Stimulated activated CD8-positive, alpha-beta memory T cell treated with anti-CD3 and anti-CD28 coated beads, Interleukin-12 subunit alpha, Interleukin-12 subunit beta, amount 100 ng/mL, for 24 hours (primary cell): Measurements from ENCODE around the gene BRD3.

Source experiments
- DNase-seq: peaks from one replicate; pipeline ENCODE4 v3.0.0-alpha.2; 2020; ENCODE audit errors: extremely low read depth

Gene BRD3

DNA sequence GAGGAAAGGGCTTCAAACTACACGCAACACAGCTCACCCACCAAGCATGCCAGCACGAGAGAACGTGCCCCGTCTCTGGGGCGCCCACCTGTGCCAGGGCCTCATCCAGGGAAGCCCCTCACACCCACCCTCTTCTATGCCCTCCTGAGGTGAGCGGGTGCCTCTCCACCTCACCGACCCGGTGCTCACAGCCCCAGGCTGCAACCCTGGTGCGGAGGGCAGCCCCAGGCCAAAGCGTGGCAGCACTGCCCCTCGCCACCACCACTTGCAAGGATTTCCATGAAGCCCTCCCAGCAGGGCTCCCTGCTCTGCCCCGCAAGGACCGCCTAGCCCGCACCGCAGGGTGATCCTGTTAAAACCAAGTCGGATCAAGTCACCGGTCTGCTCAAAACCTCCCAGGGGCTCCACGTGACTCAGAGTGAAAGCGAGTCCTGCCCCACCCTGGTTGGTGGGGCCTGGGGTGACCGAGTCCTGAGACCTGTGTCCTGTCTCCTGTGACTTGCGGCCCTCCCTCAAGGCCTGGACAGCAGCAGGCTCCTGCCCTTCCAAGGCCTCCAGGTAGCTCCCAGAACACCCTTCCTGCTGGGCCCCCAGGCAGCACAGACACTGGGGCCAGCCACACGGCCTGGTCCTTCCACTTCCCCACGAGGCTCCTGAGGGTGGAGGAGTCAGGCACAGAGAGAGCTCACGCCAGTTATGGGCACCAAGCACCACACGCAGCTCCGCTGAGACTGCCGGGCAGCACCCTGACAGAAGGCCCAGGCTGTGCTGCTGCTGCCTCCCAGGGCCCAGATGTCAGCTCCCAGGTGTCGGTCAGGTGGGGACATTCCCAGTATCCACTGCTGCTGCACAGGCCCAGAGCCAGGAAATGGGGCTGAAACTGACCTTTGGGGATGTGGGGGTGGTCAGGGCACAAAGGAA, 12.7 kb downstream of the BRD3 start:
- DNase-seq, result no peak

DNA sequence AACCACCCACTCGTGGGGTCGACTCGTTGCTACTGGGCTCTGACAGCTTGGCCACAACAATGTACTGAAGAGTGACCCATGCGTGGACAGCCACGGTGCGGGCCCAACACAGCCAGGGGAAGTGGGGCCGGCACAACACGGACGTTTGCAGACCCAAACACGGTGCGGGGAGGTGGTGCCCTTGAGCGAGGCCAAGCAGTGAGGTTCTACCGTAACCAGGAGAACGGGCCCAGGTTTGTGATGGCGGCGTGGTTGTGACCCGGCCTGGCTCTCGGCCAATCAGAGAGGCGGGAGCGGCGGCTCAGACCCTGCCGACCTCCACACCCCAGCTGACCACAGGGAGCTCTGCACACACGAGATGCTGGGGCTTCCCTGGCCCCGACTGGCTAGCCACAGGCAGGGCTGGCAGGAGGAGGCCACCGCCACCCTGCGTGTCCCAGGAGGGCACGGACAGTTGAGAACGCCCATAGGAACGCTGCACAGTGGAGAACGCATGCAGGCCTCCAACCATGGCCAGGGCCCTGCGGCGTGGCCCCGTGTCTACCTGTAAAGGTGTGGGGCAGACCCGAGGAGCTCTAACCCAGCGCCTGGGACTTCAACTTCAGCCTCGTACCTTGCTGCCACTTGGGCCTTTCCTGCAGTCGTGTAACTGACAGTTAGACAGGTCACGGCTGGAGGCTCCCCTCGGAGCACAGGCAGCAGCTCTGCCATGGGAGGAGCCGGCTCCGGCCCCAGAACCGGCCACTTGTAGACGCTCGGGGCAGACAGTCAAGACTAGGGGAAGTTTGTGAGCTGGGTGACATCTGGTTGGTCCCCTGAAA, 13.7 kb downstream of the BRD3 start:
- DNase-seq, result no peak

GRCh38 chr9:134053401-134053871, 14.4 kb downstream of the BRD3 start:
- no peak for DNase-seq

- no peak for DNase-seq
Measured at GRCh38 chr9:134052941-134053340, 14.9 kb downstream of the BRD3 start.

- no peak for DNase-seq
Measured at GRCh38 chr9:134052491-134052890, 15.3 kb downstream of the BRD3 start.

GRCh38 chr9:134051319-134051718, 16.5 kb downstream of the BRD3 start:
- DNase-seq, result no peak

DNA sequence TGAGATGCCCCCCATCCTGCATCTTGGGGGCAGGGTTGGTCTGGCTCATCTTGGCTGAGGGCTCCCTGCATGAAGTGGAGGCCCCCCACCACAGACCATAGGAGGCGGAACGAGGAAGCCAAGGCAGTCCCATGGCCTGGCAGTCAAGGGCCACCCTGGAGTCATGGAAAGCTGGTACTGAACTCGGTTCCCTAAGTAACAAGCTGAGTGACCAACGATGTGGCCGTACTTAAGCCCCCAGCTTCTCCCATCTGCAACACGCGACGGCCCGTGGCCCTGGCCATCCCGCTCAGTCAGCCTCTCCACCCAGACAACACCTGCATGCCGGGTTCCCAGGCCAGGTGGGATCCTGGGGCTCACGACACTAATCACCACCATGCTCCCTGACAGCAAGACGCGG, 17.1 kb downstream of the BRD3 start:
- DNase-seq, result no peak

GRCh38 chr9:134049772-134050588, 17.8 kb downstream of the BRD3 start:
- DNase-seq, result no peak

DNA sequence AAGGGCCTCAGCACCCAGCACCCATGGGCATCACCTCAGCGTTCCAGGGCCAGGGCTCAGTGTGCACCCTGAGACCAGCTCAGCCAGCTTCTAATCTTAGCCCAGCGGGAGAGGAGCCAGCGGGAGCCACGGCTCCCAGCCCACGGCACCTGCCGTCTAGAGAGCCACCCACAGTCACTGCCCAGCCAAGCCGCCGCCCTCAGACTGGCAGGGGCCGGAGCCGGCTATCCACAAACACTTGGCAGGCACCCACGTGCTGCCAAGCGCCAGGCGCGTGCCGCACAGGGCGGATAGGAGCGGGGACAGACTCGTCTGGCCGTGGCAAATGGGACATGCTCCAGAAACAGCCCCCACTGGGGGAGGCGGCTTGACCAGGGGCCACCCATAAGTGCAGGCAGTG, 18.6 kb downstream of the BRD3 start:
- no peak for DNase-seq

DNA sequence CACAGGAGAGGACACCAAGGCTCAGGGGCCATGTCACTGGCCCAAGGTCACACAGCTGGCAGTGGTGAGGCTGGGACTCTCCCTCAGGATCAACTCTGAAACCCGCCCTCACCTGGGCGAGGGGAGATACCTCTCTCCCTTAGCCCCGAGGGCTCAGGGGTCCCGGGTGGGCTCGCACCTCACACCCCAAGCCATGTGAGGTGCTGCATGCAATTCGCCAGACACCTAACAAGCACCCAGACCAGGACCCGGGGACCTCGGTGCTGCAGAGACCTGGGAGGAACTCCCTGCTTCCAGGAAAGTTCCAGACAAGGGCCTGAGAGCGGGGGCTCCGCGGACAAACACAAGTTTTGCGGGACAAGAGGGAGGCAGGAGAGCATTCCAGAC, 19.3 kb downstream of the BRD3 start:
- DNase-seq, result no peak

DNA sequence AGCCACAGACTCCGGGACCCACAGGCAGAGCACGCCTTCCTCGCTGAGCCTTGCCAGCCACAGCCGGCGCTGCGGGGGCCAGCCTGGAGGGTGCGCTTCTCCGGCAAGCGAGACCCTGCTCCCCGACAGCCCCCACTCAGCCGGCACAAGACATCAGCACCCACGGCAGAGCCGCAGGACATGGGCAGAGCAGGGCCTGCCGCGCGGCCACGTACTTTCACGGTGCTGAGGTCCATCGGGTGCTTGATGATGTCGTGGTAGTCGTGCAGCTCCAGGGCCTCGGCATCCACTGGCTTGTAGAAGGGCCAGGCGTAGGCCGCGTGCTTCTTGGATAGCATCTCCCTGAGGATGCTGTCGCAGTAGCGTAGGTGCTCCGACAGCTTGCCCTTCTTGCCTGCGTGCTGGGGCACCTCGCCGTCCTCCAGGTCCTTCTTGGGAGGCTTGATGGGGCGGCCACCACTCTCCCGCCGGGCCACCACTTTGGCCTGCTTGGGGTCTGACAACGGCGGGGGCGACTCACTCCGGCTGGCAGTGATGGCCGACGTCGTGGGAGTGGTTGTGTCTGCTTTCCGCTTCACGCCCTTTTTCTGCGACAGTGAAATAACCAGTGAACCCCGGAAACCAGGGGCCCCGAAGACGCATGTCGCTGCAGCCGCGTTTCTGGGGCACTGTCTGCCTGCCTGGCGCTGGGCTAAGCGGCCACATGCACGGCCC, 19.8 kb downstream of the BRD3 start:
- DNase-seq, result no peak

DNA sequence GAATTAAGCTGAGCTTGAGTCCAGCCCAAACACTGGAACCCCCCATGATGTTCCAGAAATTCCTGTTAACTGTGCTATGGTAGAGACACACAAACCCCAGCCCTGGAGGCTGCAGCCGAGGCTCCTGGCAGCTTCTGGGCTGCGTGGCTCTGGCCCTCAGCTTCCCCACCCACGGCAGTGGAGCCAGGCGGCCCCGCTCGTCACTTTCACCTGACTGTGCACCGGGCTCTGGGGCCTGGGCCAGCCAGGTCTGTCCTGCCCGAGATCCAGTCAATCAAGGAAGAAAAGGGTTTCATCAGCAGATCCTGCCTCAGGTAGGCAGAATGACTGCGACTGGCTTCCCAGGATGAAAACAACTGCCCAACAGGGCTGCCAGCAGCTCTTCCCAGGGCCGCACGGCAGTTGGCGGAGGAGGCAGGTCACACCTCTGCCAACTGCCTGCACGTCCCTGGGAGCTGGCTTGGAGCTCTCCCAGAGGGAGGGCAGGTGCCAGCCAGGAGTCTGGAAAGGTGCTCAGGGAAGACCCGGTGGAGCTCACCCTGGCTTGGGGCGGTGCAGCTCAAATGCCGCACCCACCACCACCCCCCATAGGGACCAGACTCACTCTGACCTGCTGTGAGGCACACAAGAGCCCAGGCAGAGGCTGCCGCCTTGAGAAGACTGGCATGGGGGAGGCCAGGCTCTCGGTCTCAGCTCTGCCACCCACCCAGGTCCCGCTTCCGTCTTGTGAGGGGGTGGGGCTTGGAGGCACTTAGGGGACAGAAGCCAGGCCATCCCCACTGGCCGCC, 20.7 kb downstream of the BRD3 start:
- no peak for DNase-seq

GRCh38 chr9:134045841-134046544, 21.8 kb downstream of the BRD3 start:
- no peak for DNase-seq

GRCh38 chr9:134044944-134045343, 22.9 kb downstream of the BRD3 start:
- DNase-seq, result no peak

GRCh38 chr9:134043531-134043988, 24.3 kb downstream of the BRD3 start:
- no peak for DNase-seq

DNA sequence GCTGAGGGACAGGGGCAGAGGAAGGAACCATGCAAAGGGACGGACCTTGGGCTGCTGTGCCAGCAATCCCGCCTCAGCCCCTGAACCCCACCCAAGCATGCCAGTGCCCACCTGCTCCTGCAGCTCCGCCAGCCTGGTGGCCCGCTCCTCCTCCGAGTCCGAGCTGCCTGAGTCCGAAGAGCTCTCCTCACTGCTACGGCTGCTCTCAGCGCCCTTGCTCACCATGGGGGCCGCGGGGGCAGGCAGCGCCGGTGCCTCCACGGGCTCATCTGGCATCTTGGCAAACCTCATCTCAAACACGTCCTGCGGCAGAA, 26.2 kb downstream of the BRD3 start:
- no peak for DNase-seq

DNA sequence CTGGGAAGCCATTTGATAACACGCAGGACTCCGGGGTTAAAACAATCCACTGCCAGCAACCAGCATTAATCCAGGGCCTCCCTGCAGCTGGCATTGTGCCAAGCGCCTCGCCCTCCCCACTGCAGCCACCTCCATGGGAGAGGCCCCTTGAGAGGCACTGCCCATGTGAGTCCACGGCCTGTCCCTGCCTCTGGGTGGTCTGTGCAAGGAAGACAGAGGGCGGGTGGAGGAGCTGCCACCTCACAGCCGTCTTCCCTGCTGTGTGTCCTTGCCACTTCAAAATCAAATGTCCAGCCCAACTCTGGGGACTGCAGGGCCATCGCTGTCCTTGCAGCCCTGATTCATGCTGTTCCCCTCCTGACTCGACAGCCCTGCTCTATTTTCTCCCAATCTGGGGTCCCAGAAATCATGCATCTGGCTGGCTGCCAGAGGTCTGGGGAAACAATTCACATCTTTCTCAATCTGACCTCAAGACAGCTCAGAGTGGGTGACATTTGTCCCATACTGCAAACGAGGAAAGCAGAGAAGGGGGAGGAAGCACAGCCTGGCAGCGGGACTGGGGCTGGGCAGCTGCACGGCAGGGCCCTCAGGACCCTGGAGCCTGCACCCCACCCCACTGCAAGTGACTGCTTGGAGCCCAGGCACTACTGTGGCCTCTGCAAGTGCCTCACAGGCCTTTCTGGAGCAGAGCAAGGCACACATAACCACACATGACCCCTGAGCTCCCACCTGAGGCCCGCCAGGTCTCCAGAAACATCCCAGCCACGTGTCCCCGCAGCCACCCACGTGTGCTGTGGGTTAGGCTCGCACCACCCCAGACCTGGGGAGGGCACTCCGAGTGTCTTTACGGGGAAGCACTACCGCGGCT, 26.8 kb downstream of the BRD3 start:
- no peak for DNase-seq

DNA sequence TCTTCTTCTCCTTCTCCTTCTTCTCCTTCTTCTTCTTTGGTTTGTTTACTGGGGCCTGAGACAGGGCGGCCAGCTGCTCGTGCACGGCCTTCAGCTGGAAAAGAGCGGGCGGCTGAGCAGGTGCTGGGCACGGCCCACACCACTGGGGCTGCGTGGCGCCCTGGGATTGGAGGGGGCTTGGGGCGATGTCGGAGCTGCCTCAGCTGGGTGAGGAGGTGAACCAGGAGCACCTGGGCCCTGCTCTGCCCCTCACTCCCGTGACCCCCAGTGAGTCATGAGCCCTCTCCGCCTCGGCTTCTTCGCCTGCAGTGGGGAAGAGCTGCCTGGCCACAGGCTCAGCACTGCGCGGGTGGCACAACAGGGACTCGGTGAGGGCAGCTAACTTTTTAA, 27.7 kb downstream of the BRD3 start:
- DNase-seq, result no peak
